Measurements from ENCODE around the gene FBXO45. TPM values are rescaled to one million over a fixed set of nuclear protein-coding genes. Genes with fewer than 3 reads are reported as not detected.

The FBXO45 gene
- total RNA-seq, 4 donors from 2014 or later = 2.4 to 8.6 (median 5.3) TPM

GRCh38 chr3:196620684-196621083 lies 52.2 kb downstream of the FBXO45 start:
- Histone ChIP-seq H3K4me1 (peaks cover 4 to 13% (median 8%) of the 10 kb centered on the region in 4 donors), H3K9me3 (no peaks in the 10 kb centered on the region), H3K27me3 (no peaks in the 10 kb centered on the region), H3K4me3 (no peak overlapping the region), H3K36me3 (no peaks in the 10 kb centered on the region), H3K27ac (peak overlapping the region; percentile 61 to 79 (median 68))
- intact Hi-C loops (cut with DNase I; ENCODE audit: low total_unique reads) = no loop called here
- in situ Hi-C loops (cut with MboI; ENCODE audit: low pct_ligation_motif_present in 1 of 4, low pct_unique_long_range_greater_than_20kb in 1 of 4, low sequenced_read_pairs in 3 of 4) = loop anchor here in 1 of 4 donors (25.0 kb wide), 1 partner anchor 342 kb away; the partner anchor contains the start of gene PIGZ
- TF ChIP-seq CTCF (IDR thresholded peaks at IDR 0.05) (no peak), POLR2A (IDR thresholded peaks at IDR 0.05) (no peak), EP300 (IDR thresholded peaks at IDR 0.05; ENCODE audit: low read depth) (no peak), POLR2AphosphoS5 (IDR thresholded peaks at IDR 0.05) (no peak)
- 50 to 51% methylated on average over 2 of the region's 2 CpGs for WGBS, 2 donors (ENCODE audit: low coverage in 1 of 2)
- no peak for DNase-seq

- TF ChIP-seq POLR2A (IDR thresholded peaks at IDR 0.05) = no peak
- intact Hi-C loops (cut with DNase I; ENCODE audit: low total_unique reads) = no loop called here
- no peak overlapping the region for H3K4me3 ChIP-seq
- H3K27me3 ChIP-seq = no peaks in the 10 kb centered on the region
- no peaks in the 10 kb centered on the region for H3K9me3 ChIP-seq
- 89 to 90% methylated on average over 8 to 10 of the region's 10 CpGs for WGBS, 2 donors (ENCODE audit: low coverage in 1 of 2)
- H3K4me1 ChIP-seq = peaks cover 4 to 13% (median 8%) of the 10 kb centered on the region in 4 donors
- no peak overlapping the region for H3K27ac ChIP-seq
- DNase-seq = no peak
- no peaks in the 10 kb centered on the region for H3K36me3 ChIP-seq
- in situ Hi-C loops (cut with MboI; ENCODE audit: low pct_ligation_motif_present in 1 of 4, low pct_unique_long_range_greater_than_20kb in 1 of 4, low sequenced_read_pairs in 3 of 4) = loop anchor here in 1 of 4 donors (25.0 kb wide), 1 partner anchor 341 kb away; the partner anchor contains the start of gene PIGZ
Observed at GRCh38 chr3:196621611-196622010, 53.2 kb downstream of the FBXO45 start.

GRCh38 chr3:196624067-196624790 lies 55.8 kb downstream of the FBXO45 start:
- no peaks in the 10 kb centered on the region for H3K9me3 ChIP-seq
- 74 to 87% methylated on average over 11 to 12 of the region's 12 CpGs for WGBS, 2 donors (ENCODE audit: low coverage in 1 of 2)
- H3K27me3 ChIP-seq = no peaks in the 10 kb centered on the region
- no peak for TF ChIP-seq CTCF (IDR thresholded peaks at IDR 0.05)
- TF ChIP-seq POLR2A (IDR thresholded peaks at IDR 0.05) = no peak
- TF ChIP-seq EP300 (IDR thresholded peaks at IDR 0.05; ENCODE audit: low read depth) = peak; percentile 66
- TF ChIP-seq POLR2AphosphoS5 (IDR thresholded peaks at IDR 0.05) = no peak
- intact Hi-C loops (cut with DNase I; ENCODE audit: low total_unique reads) (no loop called here), in situ Hi-C loops (cut with MboI; ENCODE audit: low pct_ligation_motif_present in 1 of 4, low pct_unique_long_range_greater_than_20kb in 1 of 4, low sequenced_read_pairs in 3 of 4) (loop anchor here in 1 of 4 donors (25.0 kb wide), 1 partner anchor 338 kb away; the partner anchor contains the start of gene PIGZ)
- no peak for DNase-seq
- peaks cover 4 to 9% (median 6%) of the 10 kb centered on the region in 4 donors for H3K4me1 ChIP-seq
- no peaks in the 10 kb centered on the region for H3K36me3 ChIP-seq
- H3K27ac ChIP-seq = peak overlapping the region; percentile 29 to 64 (median 56)
- H3K4me3 ChIP-seq = no peak overlapping the region

GRCh38 chr3:196624907-196625306 lies 56.4 kb downstream of the FBXO45 start:
- Histone ChIP-seq H3K4me1 (peaks cover 4 to 7% (median 5%) of the 10 kb centered on the region in 4 donors), H3K4me3 (no peak overlapping the region), H3K27ac (peak overlapping the region; percentile 29 to 64 (median 56)), H3K9me3 (no peaks in the 10 kb centered on the region), H3K27me3 (no peaks in the 10 kb centered on the region), H3K36me3 (no peaks in the 10 kb centered on the region)
- intact Hi-C loops (cut with DNase I; ENCODE audit: low total_unique reads) (no loop called here), in situ Hi-C loops (cut with MboI; ENCODE audit: low pct_ligation_motif_present in 1 of 4, low pct_unique_long_range_greater_than_20kb in 1 of 4, low sequenced_read_pairs in 3 of 4) (loop anchor here in 1 of 4 donors (25.0 kb wide), 1 partner anchor 337 kb away; the partner anchor contains the start of gene PIGZ)
- no peak for DNase-seq
- 92 to 100% methylated on average over 1 to 16 of the region's 16 CpGs for WGBS, 2 donors (ENCODE audit: low coverage in 1 of 2)
- no peak for TF ChIP-seq POLR2A (IDR thresholded peaks at IDR 0.05)
- TF ChIP-seq CTCF (IDR thresholded peaks at IDR 0.05) = no peak
- TF ChIP-seq POLR2AphosphoS5 (IDR thresholded peaks at IDR 0.05) = no peak
- TF ChIP-seq EP300 (IDR thresholded peaks at IDR 0.05; ENCODE audit: low read depth) = no peak

Data from transverse colon (tissue), 4 donors.